ENCODE data around the gene IL1RN.

Gene IL1RN

GRCh38 chr2:113127646-113128570, 510 bp downstream of the IL1RN start:
- no peak for DNase-seq (ENCODE audit: low read depth)

- no peak for DNase-seq (ENCODE audit: low read depth)
Observed at GRCh38 chr2:113129519-113130078, 2.2 kb downstream of the IL1RN start.

GRCh38 chr2:113131352-113132185, 4.2 kb downstream of the IL1RN start:
- no peak for DNase-seq (ENCODE audit: low read depth)

DNA sequence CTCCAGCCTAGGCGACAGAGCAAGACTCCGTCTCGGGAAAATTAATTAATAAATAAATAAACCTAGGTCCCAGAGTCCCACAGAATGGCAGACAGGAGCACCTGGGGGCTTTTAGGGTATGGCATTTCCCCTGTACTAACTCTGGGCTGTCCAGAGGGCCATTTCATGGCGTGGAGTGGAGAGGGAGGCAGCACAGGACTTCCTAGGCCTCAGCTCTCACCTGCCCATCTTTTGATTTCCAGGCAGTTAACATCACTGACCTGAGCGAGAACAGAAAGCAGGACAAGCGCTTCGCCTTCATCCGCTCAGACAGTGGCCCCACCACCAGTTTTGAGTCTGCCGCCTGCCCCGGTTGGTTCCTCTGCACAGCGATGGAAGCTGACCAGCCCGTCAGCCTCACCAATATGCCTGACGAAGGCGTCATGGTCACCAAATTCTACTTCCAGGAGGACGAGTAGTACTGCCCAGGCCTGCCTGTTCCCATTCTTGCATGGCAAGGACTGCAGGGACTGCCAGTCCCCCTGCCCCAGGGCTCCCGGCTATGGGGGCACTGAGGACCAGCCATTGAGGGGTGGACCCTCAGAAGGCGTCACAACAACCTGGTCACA, 5.1 kb downstream of the IL1RN start:
- DNase-seq (ENCODE audit: low read depth) = no peak

GRCh38 chr2:113133704-113134598, 6.6 kb downstream of the IL1RN start:
- DNase-seq (ENCODE audit: low read depth) = no peak

DNA sequence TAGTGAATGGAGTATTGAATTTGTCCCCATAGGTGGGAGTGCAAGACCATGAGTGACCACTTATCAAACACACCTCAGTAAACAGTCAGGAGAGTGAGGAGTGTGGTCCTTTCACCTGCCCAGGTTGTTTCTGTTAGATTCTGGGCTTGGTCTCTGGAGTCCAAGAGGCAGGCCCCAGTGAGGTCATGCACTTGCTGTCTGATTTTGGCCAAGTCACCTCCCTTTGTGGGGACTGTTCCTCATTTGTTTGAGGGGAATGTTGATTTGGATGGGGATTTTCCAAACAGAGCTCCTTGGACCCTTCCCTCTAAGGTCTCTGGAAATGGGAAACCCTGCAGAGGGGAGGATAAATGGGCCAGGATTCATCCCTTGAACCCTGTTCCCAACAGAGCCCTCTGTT, 7.3 kb downstream of the IL1RN start:
- no peak for DNase-seq (ENCODE audit: low read depth)

DNA sequence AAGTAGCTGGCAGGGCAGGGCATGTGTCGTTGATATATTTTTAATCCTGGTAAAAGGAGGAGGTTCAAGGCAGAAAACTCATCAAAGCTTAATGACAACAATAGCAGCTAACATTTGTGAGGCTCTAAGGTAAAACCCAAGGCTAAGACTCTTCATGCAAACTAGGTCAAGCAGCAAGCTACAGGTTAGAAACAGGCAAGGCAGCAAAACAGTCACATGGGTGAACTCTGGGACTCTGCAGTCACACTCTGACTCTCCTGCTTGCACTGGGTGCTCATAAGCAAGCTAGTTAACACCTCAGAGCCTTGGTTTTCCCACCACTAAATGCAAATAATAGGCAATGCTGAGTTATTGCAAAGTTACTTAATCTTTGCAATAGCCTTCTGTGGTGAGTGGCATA, 7.9 kb downstream of the IL1RN start:
- no peak for DNase-seq (ENCODE audit: low read depth)

GRCh38 chr2:113136828-113137775, 9.7 kb downstream of the IL1RN start:
- no peak for DNase-seq (ENCODE audit: low read depth)

GRCh38 chr2:113137827-113138226, 10.4 kb downstream of the IL1RN start:
- no peak for DNase-seq (ENCODE audit: low read depth)

DNA sequence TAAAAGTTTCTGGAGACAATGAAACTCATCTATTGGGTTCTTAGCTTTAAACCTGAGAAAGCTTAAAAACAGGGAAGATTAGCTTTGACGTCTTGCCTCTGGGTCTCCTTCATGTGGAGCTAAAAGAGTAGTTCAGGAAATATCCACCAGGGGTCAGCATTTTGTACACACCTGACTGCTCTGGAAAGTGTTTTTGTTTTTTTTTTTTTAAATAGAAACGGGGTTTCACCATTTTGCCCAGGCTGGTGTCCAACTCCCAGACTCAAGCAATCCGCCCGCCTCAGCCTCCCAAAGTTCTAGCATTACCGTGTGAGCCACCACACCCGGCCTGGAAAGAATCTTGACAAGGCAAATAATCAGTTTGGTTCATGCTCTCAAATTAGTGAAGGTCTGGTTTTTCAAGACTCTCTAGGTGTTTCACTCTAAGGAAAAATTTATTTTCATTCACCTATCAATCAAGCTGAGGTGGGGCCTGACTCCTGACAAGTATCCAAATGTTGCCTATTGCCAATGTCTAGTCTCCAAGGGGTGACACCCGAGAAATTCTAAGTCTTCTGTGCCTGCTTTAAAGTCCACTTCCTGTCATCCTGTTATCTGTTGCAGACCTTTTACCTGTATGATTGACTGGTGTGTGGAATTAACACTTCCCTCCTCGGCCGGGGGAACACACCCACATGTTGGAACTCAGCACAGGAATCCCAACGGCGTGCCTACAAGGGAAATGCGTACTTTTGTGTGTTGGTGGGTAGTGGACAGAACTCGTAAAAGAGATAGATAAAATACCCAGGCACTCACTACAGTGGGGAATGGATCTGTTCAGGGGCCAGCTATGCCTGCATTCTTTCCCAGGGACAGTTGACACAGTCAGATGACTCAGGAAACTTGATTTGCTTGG, 11.3 kb downstream of the IL1RN start:
- no peak for DNase-seq (ENCODE audit: low read depth)

GRCh38 chr2:113141451-113141850, 14.1 kb downstream of the IL1RN start:
- DNase-seq (ENCODE audit: low read depth) = no peak

DNA sequence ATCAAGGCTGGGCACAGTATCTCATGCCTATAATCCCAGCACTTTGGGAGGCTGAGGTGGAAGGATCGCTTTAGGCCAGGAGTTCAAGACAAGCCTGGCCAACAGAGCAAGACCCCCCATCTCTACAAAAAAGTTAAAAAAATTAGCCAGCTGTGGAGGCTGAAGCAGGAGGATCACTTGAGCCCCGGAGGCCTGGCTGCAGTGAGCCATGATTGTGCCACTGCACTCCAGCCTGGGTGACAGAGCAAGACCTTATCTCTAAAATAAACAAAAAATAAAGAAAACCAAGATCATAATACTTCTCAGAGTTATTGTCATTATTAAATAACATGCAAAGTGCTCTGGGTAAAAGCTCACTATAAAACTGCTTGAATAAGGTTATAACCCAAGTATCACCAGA, 14.9 kb downstream of the IL1RN start:
- DNase-seq (ENCODE audit: low read depth) = no peak

DNA sequence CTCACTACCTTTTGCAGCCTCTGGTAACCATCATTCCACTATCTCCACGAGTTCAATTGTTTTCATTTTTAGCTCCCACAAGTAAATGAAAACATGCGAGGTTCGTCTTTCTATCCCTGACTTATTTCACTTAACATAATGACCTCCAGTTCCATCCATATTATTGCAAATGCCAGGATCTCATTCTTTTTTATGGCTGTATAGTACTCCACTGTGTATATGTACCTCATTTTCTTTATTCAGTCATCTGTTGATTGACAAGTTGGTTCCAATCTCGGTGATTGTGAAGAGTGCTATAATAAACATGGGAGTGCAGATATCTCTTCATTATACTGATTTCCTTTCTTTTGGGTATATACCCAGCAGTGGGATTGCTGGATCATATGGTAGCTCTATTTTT, 16.9 kb downstream of the IL1RN start:
- DNase-seq (ENCODE audit: low read depth) = no peak

DNA sequence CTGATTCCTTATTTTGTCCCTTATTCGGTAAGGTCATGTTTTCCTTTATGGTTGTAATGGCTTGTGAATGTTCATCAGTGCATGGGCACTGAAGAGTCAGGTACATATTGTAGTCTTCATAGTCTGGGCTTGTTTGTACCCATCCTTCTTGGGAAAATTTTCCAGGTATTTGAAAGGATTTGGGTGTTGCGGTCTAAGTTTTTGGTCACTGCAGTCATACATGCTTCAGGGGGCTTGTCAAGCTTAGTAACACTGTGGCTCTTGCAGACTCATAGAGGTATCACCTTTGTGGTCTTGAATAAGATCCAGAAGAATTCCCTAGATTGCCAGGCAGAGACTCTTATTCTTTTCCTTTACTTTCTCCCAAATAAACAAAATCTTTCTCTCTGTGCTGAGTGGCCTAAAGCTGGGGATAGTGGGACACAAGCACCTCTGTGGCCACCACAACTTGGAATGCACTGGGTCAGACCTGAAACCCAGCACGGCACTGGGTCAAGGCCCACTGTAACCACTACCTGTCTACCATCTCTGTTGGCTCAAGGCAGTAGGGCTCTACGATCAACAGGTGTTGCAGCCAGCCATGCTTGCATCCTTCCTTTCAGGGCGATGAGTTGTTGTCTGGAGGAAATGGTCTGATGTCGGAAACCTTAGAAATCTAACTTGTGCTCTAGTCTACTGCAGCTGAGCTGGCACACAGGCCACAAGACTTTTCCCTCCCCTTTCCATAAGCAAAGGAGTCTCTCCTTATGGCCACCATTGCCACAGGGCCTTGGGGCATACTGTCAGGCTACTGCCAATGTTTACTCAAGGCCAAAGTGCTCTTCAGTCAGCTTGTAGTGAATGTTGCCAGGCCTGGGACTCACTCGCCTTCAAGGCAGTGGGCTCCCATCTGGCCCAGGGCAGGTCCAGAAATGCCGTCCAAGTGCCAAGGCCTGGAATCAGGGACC, 21.5 kb downstream of the IL1RN start:
- no peak for DNase-seq (ENCODE audit: low read depth)

DNA sequence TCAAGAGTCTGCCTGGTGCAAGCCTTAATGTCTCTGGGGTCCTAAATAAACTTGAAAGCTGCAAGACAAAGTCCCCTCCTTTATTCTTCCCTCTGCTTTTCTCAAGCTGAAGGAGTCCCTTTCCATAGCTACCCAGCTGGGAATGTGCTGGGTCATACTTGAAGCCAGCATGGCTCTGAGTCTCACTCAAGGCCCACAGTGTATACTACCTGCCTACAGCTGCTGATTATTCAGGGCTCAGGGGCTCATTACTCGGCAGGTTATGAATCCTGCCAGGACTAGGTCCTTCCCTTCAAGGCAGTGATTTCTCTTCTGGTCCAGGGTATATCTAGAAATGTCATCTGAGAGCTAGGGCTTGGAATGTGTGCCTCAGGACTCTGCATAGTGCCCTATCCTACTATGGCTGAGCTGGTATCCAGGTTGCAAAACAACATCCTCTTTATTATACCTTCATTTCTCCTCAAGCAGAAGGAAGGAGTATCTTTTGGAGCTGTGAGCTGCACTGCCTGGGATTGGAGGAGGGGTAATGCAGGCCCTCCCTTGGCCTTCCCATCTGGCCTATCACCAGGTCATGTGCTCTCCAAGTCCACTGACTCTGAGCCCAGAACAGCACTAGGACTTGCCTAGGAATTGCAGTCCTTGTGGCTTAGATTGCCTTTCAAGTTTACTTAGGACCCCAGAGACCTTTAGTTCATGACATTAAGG, 22.3 kb downstream of the IL1RN start:
- no peak for DNase-seq (ENCODE audit: low read depth)

- no peak for DNase-seq (ENCODE audit: low read depth)
Observed at GRCh38 chr2:113150258-113150601, 22.8 kb downstream of the IL1RN start.

GRCh38 chr2:113155331-113155730, 27.9 kb downstream of the IL1RN start:
- no peak for DNase-seq (ENCODE audit: low read depth)

Data from stimulated activated CD8-positive, alpha-beta memory T cell treated with anti-CD3 and anti-CD28 coated beads, Interleukin-12 subunit alpha, Interleukin-12 subunit beta, amount 100 ng/mL, for 4 hours (primary cell).